Adrenal gland (tissue), 12 donors: ENCODE data around the gene ABCC3. TPM values are rescaled to one million over a fixed set of nuclear protein-coding genes. Genes with fewer than 3 reads are reported as not detected.
"Not testable (repeated sequence)": the region's sequence is repeated elsewhere in the genome, so short reads cannot be mapped to it uniquely, and the experiment has no call there.

Experiments
- DNase-seq, 7 donors: peaks; one replicate each; pipeline ENCODE4 v3.0.0-alpha.2; 2019 to 2020
- H3K27ac ChIP-seq, 5 donors: fragments of 200-600 bp; sonication (generic) in 4 of 5; 1 replicate in 3 of 5; 2 replicates in 2 of 5; pipeline versions ENCODE4 v1.5.1 to v1.8.0; 2016 to 2020; ENCODE audit warnings: mild to moderate bottlenecking in 1 of 5
- H3K27me3 ChIP-seq: fragments of 200-600 bp; 2 replicates; pipeline ENCODE4 v1.8.0; 2021
- H3K36me3 ChIP-seq, 2 donors: fragments of 200-600 bp; replicated peaks in 1 of 2; 1 replicate in 1 of 2; 2 replicates in 1 of 2; pipeline versions ENCODE4 v1.5.1 to v1.8.0; 2018 to 2022
- H3K4me1 ChIP-seq, 2 donors: fragments of 200-600 bp; replicated peaks in 1 of 2; 1 replicate in 1 of 2; 2 replicates in 1 of 2; pipeline versions ENCODE4 v1.5.1 to v1.8.0; 2018 to 2021
- H3K4me3 ChIP-seq, 4 donors: fragments of 200-600 bp; sonication (generic) in 3 of 4; one replicate each; pipeline ENCODE4 v1.5.1; 2016 to 2018
- H3K9me3 ChIP-seq, 3 donors: fragments of 200-600 bp; sonication (generic) in 1 of 3; replicated peaks in 1 of 3; 1 replicate in 2 of 3; 2 replicates in 1 of 3; pipeline versions ENCODE4 v1.5.1 to v1.8.0; 2016 to 2021
- CTCF ChIP-seq, 6 experiments: fragments of 450-650 bp in 4 of 6; fragments of 200-600 bp in 2 of 6; sonication (generic) in 1 of 6; IDR thresholded peaks; 1 replicate in 5 of 6; 2 replicates in 1 of 6; pipeline versions ENCODE4 v1.5.1 to v1.8.0; 2016 to 2021; ENCODE audit warnings: antibody characterized with exemption in 6 of 6, mild to moderate bottlenecking in 2 of 6, moderate library complexity in 1 of 6
- POLR2A ChIP-seq, 2 donors: fragments of 450-650 bp; IDR thresholded peaks; one replicate each; pipeline ENCODE4 v1.6.1; 2017; ENCODE audit warnings: antibody characterized with exemption in 2 of 2, mild to moderate bottlenecking in 2 of 2, moderate library complexity in 1 of 2
- WGBS, 4 donors: extraction: QIAGEN DNeasy Blood & Tissue Kit in 2 of 4; methylation state at CpG; one replicate each; pipeline versions ENCODE4 v1.1.5 to v1.1.7; 2013 to 2017; 5-methylcytosine and 5-hydroxymethylcytosine counted together
- intact Hi-C, 2 donors: fragments of 100-400 bp; cut with DNase I; formaldehyde crosslinking; loops; one replicate each; pipeline versions ENCODE4 v1.14.1 to v1.15.0; 2022 to 2023
- polyA plus RNA-seq, 3 donors: library from polyadenylated mRNA; stranded (reverse); fragments of 200-250 nt in 2 of 3; fragments of 350-450 nt in 1 of 3; fragmentation: Illumina TruSeq in 1 of 3; extraction: RNeasy Lipid Tissue Mini Kit (QIAGEN cat#74804) in 1 of 3; gene quantifications; one replicate each; pipeline ENCODE4 v1.2.3, GENCODE V29; 2013 to 2014
- total RNA-seq, 9 donors: library from RNA; depleted of rRNA in 4 of 9; stranded (reverse); fragments of >200 nt in 4 of 9; fragments of 120-200 nt in 1 of 9; fragmentation: NEBNext Ultra II Directional in 1 of 9; extraction: Animal tissue kit (Norgen Biotek cat#: 25700) in 1 of 9; gene quantifications; one replicate each; pipeline versions ENCODE4 v1.1.0 to v1.2.4, GENCODE V29; 2013 to 2023
- donor health status: healthy with polysubstance abuse.
- donor health status: Bipolar disorder and iron deficiency.
- donor health status: DM: yes; HTN: yes; CAD: no.
- donor health status: DM: no; HTN: no; CAD: no.
- donor health status: DM: no; HTN: no; CAD: no.
- donor health status: DM: yes; HTN: yes; CAD: no.

Gene ABCC3
- total and polyA plus RNA-seq, 12 donors, result 7.2 to 448 (median 262) TPM

GRCh38 chr17:50708050-50709000, 73.6 kb downstream of the ABCC3 start:
- DNase-seq, result no peak
- WGBS, 4 donors, result 10 to 13% (median 12%) methylated on average over 6 of the region's 6 CpGs
- Histone ChIP-seq H3K4me3 (peak overlapping the region in 1 of 4 donors; percentile 64), H3K36me3 (no peaks in the 10 kb centered on the region), H3K4me1 (peaks cover 24 to 49% of the 10 kb centered on the region in 2 donors), H3K27ac (peak overlapping the region; percentile 51 to 97 (median 96)), H3K27me3 (no peaks in the 10 kb centered on the region), H3K9me3 (no peaks in the 10 kb centered on the region)
- intact Hi-C loops, result no loop called here
- TF ChIP-seq CTCF (IDR thresholded peaks at IDR 0.05) (no peak), POLR2A (IDR thresholded peaks at IDR 0.05) (peak in 1 of 2 donors; percentile 76)

- H3K36me3 ChIP-seq, DNase-seq, H3K27me3 ChIP-seq, H3K9me3 ChIP-seq, intact Hi-C loops: not testable (repeated sequence)
- peak overlapping the region; percentile 51 to 97 (median 96) for H3K27ac ChIP-seq
- H3K4me3 ChIP-seq, result peak overlapping the region in 1 of 4 donors; percentile 64
- WGBS, 4 donors, result 84 to 92% (median 87%) methylated on average over 4 of the region's 4 CpGs
- H3K4me1 ChIP-seq, result peaks cover 24 to 42% of the 10 kb centered on the region in 2 donors
Observed at GRCh38 chr17:50709053-50709452, 74.4 kb downstream of the ABCC3 start.

- Histone ChIP-seq H3K36me3 (no peaks in the 10 kb centered on the region), H3K27me3 (no peaks in the 10 kb centered on the region), H3K4me1 (peaks cover 24 to 41% of the 10 kb centered on the region in 2 donors), H3K27ac (no peak overlapping the region), H3K4me3 (no peak overlapping the region), H3K9me3 (no peaks in the 10 kb centered on the region)
- TF ChIP-seq POLR2A (IDR thresholded peaks at IDR 0.05) (no peak), CTCF (IDR thresholded peaks at IDR 0.05) (no peak)
- intact Hi-C loops, result no loop called here
- no peak for DNase-seq
- WGBS, 4 donors, result 56 to 71% (median 64%) methylated on average over 2 of the region's 2 CpGs
Observed at GRCh38 chr17:50710025-50710424, 75.3 kb downstream of the ABCC3 start.

GRCh38 chr17:50710650-50711049, 76.0 kb downstream of the ABCC3 start:
- DNase-seq, result no peak
- H3K27ac ChIP-seq, result no peak overlapping the region
- no peaks in the 10 kb centered on the region for H3K36me3 ChIP-seq
- H3K9me3 ChIP-seq, result no peaks in the 10 kb centered on the region
- intact Hi-C loops, result no loop called here
- no peak for TF ChIP-seq CTCF (IDR thresholded peaks at IDR 0.05)
- no peak for TF ChIP-seq POLR2A (IDR thresholded peaks at IDR 0.05)
- no peak overlapping the region for H3K4me3 ChIP-seq
- 91 to 96% (median 93%) methylated on average over 4 of the region's 4 CpGs for WGBS, 4 donors
- peaks cover 24 to 36% of the 10 kb centered on the region in 2 donors for H3K4me1 ChIP-seq
- H3K27me3 ChIP-seq, result no peaks in the 10 kb centered on the region
